ENCODE data around the gene RTBDN. TPM values are rescaled to one million over a fixed set of nuclear protein-coding genes. Genes with fewer than 3 reads are reported as not detected.

Gene RTBDN
- total RNA-seq, 1 experiment from 2014 or later: not detected

DNA sequence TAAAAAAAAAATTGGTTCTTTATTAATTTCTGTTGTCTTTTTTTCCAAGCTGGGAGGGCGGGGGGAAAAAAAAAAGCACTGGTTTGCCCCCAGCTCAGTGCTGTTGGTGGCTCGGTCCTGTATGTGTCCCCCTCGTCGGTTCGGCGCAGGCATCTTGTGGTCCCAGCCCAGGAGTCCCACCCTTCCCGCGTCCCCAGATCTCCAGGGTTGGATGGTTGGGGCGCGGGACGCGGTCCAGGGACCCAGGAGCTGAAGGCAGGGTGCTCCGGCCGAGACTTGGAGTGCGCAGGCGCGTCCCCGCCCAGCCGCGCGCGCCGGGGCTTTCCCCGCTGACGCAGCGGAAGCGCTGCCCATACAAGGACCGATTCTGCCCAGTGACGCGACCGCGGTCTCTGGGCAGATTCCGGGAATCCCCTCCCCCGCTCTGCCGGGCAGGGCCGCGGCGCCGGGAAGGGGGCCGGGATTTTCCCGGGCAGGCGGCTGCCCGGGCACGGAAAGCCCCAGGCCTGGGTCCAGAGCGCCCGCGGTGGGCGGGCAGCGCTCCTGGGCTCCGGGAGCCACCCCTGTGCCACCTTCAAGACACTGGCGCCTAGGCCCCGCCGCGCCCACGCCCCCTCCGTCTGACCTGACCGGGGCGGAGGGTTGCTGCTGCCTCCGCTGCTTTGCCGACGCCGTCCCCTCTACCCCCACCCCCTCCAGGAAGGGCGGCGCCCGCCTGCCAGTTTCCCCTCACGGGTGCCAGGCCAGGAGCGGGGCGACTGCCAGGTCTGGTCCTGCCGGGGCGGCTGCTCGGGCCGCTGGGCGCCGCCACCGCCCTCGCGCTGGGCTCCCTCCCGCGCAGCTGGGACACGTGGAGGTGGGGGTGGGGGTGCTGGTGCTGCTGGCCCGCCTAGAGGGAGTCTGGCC lies 40.8 kb downstream of the RTBDN start:
- DNase-seq (ENCODE audit: low read depth): peak; percentile 90

DNA sequence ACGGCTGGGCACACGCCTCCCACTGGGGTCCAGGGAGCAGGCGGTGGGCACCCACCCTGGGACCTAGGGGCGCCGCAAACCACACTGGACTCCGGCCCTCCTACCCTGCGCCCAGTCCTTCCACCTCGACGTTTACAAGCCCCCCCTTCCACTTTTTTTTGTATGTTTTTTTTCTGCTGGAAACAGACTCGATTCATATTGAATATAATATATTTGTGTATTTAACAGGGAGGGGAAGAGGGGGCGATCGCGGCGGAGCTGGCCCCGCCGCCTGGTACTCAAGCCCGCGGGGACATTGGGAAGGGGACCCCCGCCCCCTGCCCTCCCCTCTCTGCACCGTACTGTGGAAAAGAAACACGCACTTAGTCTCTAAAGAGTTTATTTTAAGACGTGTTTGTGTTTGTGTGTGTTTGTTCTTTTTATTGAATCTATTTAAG lies 41.5 kb downstream of the RTBDN start:
- no peak for DNase-seq (ENCODE audit: low read depth)

DNA sequence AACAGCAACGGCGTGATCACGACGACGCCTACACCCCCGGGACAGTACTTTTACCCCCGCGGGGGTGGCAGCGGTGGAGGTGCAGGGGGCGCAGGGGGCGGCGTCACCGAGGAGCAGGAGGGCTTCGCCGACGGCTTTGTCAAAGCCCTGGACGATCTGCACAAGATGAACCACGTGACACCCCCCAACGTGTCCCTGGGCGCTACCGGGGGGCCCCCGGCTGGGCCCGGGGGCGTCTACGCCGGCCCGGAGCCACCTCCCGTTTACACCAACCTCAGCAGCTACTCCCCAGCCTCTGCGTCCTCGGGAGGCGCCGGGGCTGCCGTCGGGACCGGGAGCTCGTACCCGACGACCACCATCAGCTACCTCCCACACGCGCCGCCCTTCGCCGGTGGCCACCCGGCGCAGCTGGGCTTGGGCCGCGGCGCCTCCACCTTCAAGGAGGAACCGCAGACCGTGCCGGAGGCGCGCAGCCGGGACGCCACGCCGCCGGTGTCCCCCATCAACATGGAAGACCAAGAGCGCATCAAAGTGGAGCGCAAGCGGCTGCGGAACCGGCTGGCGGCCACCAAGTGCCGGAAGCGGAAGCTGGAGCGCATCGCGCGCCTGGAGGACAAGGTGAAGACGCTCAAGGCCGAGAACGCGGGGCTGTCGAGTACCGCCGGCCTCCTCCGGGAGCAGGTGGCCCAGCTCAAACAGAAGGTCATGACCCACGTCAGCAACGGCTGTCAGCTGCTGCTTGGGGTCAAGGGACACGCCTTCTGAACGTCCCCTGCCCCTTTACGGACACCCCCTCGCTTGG lies 42.1 kb downstream of the RTBDN start:
- peak; percentile 58 for DNase-seq (ENCODE audit: low read depth)

DNA sequence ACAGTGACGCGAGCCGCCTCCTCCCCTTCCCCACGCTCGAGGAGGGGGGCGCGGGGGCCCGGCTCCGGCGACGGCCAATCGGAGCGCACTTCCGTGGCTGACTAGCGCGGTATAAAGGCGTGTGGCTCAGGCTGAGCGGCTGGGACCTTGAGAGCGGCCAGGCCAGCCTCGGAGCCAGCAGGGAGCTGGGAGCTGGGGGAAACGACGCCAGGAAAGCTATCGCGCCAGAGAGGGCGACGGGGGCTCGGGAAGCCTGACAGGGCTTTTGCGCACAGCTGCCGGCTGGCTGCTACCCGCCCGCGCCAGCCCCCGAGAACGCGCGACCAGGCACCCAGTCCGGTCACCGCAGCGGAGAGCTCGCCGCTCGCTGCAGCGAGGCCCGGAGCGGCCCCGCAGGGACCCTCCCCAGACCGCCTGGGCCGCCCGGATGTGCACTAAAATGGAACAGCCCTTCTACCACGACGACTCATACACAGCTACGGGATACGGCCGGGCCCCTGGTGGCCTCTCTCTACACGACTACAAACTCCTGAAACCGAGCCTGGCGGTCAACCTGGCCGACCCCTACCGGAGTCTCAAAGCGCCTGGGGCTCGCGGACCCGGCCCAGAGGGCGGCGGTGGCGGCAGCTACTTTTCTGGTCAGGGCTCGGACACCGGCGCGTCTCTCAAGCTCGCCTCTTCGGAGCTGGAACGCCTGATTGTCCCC lies 42.9 kb downstream of the RTBDN start, which contains the start of gene JUNB:
JUNB (plus strand) TSS at position 142 of the 706 bp plus-strand sequence; CDS start at position 428, 286 bp downstream.
- DNase-seq (ENCODE audit: low read depth): peak; percentile 95

DNA sequence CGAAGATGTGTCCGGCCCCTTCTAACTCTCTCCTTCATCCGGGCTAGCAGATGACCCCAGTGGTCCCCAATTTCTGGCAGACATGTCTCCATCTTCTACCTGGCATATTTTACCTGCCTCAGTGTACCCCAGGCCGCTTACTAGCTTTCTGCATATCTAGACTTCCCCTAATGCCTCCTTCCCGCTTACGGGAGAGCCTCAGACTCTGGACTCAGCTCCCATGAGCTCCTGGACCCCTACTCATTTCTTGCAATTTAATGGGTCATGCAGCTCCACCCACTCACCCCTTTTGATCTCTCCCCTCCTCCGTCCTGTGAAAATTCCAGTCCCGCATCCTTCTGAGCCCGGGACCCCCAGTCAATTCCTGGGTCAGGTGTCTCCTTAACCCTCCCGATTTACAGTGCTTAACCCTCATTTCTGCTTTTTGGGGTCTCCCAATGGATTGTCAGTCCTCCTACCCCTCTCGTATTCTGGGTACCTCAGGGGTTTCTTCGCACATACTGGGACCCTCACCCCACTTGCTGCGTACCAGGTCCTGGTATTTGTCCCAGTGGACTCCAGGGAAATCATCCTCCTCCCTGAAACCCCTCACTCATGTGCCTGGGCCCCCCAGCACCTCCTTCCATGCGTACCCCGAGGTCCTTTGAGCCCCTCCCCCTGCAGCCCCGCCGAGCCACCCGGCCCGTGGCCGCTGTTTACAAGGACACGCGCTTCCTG lies 43.6 kb downstream of the RTBDN start:
- DNase-seq (ENCODE audit: low read depth): no peak

DNA sequence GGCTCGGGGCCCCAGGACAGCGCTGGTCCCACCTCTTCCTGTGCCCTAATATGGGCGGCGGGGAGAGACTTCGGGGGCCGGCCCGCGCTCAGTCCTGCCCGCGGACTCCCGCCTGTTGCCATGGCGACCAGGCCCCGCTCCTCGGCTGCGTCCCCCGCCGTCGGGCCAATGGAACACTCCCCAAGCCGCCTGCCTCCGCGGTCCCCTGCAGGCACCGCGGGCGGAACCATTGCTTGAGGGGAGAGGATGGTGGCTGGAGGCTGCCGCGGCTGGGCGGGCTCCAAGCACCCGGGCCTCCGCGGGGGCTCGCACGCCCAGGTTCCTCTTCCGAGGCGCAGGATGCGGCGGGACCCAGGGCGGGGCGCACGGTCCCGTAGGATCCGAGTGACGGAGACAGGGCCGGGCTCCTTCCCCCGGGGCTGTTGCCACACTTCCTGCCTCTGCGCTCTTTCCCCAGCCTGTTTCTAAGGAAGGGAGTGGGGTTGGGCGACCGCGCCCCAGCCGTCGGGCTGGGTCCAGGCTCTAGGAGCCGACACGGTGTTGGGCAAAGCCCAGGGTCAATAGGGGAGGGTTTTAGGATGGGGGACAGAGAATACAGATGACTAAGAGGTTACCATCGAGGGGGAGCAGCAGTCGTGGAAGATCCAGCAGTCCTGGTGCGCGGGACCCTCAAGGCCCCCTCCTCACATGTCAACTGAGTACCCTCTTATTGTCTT lies 44.3 kb downstream of the RTBDN start:
- DNase-seq (ENCODE audit: low read depth): peak; percentile 95

DNA sequence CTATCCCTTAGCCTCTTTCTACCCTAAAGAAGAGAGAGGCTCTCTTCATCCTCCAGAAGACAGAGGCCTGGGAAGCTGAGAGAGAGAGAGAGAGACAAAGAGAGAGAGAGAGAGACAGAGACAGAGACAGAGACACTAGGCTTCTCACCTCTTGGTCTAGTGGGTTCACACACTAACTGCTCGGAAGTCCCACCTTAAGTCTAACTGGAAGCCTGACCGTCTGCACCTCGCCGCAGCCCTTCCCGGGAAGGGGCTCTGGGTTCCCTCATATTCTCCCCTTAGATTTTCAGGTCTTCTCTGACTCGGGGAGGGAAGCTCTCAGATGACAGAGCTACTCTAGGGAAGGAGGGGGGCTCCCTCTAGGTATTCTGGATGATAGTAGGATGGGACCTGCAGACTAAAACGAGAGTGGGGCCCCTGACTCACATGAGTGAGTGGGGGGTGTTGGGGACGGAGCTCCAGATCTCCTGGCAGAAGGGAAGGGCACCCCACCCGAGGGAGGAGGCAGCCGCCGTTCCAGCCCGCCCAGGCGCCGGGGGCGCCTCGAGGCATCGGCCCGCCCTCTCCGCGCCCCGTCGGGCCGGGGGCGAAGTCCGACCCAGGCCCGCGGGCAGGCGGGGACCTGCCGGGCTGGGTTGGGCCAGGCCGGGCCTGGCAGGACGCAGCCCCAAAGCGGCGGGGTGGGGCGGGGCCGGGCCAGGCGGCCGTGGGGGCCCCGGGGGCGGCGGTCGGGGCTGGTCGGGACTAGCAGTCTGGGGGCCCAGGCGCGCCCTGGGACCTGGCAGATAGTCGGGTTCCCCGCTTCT lies 45.1 kb downstream of the RTBDN start:
- DNase-seq (ENCODE audit: low read depth): no peak

DNA sequence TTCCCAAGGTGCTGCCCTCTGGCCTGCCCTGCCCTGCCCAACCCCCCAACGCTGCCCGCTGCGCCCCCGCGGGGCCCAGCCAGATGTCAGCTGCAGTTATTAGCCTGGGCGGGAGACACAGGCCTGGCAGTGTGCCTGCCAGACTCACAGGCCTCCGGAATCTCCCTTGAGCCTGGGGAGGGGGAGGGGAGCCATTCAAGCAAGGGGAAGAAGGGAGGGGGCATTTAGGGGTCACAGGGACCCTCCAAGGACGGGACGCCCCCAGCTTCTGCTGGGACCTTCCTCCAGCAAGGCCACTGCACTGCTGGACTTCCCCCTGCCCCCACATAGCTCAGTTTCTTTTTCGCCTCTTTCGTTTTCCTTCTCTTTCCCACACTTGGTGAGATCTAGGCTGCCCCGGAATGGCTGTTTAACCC lies 45.7 kb downstream of the RTBDN start:
- DNase-seq (ENCODE audit: low read depth): peak; percentile 83

DNA sequence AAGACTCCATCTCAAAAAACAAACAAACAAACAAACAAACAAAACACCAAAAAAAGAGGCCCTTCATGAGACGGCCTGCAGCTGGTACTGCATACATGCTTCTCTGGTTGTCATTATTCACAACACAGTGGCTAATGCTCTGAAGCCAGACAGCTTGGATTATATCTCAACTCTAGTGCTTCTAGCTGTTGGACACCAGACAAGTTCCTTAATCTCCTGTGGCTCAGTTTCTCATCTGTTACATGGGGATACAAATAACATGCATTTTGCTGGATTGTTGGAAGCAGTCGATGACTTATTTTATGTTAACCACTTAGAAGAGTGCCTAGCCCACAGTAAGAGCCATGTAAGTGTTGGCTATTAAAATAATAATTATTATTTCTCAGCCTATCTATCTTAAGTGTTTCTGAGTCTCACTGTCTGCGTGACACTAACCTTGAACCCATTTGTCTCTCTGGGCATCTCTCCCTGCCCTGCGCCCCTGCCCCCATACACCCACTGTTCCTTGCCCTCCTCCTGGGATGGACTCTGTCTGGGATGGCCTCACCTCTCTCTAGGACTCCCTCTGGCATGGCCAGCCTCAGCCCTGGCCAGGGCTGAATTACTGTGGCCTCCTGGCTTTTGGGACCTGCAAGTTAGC lies 46.2 kb downstream of the RTBDN start:
- DNase-seq (ENCODE audit: low read depth): no peak

DNA sequence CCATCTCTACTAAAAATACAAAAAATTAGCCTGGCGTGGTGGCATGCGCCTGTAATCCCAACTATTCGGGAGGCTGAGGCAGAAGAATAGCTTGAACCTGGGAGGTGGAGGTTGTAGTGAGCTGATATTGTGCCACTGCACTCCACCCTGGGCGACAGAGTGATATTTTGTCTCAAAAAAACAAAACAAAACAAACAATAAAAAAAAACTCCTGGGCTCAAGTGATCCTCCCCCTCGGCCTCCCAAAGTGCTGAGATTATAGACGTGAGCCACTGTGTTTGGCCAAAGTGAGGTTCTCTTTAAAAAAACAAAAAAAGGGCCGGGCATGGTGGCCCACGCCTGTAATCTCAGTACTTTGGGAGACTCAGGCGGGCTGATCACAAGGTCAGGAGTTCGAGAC lies 46.9 kb downstream of the RTBDN start:
- no peak for DNase-seq (ENCODE audit: low read depth)

DNA sequence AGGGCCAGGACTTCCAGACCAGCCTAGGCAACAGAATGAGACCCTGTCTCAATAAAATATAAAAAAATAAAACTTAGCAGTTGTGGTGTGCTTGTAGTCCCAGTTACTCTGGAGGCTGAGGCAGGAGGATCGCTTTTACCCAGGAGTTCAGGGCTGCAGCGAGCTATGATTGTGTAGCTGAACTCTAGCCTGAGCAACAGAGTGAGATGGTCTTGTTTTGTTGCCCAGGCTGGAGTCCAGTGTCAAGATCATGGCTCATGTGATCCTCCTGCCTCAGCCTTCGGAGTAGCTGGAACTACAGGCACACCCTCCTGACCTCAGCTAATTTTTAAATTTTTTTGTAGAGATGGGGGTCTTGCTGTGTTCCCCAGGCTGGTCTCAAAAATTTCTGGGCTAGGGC lies 47.4 kb downstream of the RTBDN start:
- no peak for DNase-seq (ENCODE audit: low read depth)

DNA sequence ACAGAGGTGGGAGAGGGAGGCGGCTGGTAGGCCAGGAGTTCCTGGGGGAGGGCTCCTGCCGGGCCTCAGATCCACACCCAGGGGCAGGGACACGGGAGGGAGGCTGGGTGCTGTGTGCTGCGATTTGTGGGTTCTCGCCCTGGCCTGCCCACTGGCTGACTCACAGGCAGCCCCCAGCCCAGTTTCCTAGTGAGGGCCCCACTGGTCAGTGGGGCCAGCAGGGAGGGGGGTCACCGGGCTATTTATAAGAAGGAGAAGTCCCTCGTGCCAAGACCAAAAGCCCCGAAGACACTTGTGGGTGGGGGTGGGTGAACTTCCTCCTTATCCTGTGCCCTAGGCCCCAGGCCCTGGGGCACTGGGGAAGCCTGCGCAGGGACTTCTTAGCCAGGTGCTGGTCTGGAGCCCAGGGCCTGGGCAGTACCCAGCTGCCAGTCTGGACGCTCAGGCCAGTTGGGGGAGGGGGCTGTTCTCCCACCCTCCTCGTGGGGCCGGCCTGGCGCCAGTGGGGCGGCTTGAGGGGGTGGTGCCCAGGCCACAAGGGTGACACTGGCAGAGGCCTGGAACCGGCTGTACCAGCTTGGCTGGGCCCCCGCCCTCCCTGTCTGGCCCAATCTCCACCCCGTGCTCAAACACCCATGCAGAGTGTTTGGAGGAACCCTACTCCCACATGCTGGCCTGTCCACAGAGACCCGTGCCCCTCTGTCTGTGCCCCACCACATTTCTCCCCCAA lies 48.1 kb downstream of the RTBDN start:
- DNase-seq (ENCODE audit: low read depth): peak; percentile 44

DNA sequence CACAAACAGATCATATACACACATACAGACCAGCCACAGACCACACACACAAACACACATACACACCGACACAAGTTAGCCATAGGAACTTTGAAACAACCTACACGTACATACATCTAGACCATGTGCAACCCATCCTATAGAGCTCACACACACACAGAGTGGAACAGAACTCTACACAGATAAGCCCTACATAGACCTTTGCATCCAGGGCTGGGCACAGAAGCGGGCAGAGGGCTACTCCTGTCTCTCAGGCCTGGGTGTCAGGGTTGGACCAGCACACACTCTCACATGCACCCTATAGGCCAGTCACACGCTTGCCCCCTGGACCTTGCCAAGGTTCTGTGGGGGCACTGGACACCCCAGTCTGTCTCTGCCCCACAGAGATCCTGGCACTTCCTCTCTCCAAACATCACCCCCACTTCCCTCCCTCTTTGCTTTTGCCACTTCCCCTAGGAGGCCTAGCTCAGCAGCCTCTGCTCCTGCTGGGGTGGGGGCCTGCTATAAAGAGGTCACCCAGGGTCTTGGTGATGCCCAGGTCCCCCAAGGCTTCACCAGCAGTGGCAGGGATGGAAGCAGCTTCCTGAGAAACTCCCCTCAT lies 48.8 kb downstream of the RTBDN start:
- no peak for DNase-seq (ENCODE audit: low read depth)

DNA sequence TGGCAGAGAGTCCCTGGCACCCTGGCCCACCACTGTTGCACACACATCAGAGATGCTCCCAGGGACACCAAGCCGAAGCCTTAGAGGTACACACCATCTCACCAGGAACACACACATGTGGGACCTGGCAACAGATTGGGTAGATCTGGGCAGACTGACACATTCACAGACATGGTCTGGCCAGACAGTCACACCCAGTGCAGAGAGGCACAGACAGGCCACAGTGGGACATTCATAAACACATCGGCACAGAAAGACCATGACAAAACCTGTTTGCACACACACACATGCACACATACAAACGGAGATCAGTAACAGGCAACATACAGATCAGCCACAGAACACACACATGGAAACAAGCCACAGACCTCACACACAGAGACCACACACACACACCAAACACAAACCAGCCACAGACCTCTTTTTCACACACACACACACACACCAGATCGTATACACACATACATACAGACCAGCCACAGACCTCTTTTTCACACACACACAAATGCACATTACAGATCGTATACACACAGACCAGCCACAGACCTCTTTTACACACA lies 49.4 kb downstream of the RTBDN start:
- no peak for DNase-seq (ENCODE audit: low read depth)

DNA sequence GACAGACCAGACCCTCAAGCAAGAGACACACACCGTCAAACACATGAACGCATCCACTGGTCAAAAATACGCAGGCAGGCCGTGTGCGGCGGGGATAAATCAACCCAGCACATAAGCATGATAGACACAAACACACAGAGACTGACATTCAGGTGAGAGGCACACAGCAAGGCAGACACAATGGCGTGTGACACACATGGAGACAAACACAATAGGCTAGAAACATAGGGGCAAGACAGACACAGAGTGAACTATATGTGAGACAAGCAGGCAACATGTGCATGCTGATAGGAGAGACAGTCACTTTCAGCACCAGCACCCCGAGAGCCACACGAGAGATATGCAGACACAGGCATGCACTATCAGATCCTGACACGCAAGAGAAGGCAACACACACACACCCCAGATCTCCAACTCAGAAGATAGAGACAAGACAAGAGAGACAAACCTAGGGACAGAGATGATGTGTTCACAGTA lies 49.9 kb downstream of the RTBDN start:
- DNase-seq (ENCODE audit: low read depth): no peak

DNA sequence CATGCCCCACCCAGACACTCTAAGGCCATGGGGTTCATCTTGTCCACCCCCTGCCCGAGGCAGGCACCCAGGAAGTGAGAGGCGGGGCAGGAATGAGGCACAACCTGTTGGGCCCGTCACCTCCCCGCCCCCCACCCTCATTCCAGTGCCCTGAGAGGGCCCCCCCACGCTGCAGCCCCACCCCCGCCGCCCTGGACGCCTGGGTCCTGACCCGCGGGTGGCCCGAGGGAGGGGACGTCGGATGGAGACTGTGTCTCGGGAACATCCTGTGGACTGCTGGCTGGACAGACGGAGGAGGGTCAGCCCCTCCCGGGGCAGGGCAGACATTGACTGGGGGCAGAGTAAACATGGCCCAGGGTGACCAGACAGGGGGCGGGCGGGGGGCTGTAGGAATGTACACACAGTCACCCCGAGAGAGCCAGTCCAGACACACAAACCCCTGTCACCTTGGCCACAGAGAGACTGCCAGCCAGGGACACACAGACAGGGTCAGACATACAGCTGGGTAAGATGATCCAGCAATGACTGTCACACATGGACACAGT lies 50.5 kb downstream of the RTBDN start:
- DNase-seq (ENCODE audit: low read depth): no peak

DNA sequence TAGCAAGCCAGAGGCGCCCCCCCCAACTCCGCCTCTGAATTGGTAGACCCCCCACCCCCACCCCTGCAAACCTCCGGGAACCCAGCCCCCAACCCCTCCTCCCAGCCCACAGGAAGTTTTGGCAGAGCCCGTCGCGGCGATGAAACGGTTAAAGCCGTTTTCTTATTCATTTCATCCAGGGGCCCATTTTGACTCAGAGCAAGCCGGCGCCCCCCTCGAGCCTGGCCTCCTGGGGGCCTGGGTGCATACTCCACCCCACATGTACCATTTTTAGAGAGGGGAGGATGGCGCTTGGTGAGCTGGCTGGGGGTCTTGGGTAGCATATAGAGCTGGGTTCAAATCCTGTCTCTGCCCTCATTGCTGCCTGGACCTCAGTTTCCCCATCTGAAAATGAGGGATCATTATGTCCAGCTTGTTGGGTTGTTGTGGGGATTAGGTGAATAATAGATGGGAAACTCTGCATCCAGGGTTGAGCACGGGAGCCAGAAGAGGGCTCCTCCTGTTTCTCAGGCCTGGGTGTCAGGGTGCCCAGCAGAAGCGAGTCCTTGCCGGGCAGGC lies 51.0 kb downstream of the RTBDN start:
- DNase-seq (ENCODE audit: low read depth): no peak

Measured in LHCN-M2 (cell line).